Femur (tissue), 1 donor: ENCODE data around the gene IMPG2.
A peak's percentile ranks its signal among the peaks of the same experiment; 100 is the strongest.

Source experiments
- DNase-seq: peaks from one replicate; pipeline ENCODE4 v3.0.0-alpha.2; 2017

The IMPG2 gene

GRCh38 chr3:101273156-101273555, 47.2 kb downstream of the IMPG2 start:
- DNase-seq: no peak

- DNase-seq: no peak
Measured at GRCh38 chr3:101271728-101272127, 48.6 kb downstream of the IMPG2 start.

GRCh38 chr3:101270149-101270548, 50.2 kb downstream of the IMPG2 start:
- DNase-seq: no peak

- DNase-seq: no peak
Measured at GRCh38 chr3:101268971-101269671, 51.3 kb downstream of the IMPG2 start.

- DNase-seq: peak; percentile 43
Measured at GRCh38 chr3:101268141-101268540, 52.2 kb downstream of the IMPG2 start.

- DNase-seq: no peak
Measured at GRCh38 chr3:101266566-101266965, 53.8 kb downstream of the IMPG2 start.

GRCh38 chr3:101266071-101266470, 54.3 kb downstream of the IMPG2 start:
- no peak for DNase-seq

- DNase-seq: no peak
Measured at GRCh38 chr3:101262393-101263240, 57.8 kb downstream of the IMPG2 start.

GRCh38 chr3:101261506-101261905, 58.9 kb downstream of the IMPG2 start:
- no peak for DNase-seq

- no peak for DNase-seq
Measured at GRCh38 chr3:101259485-101260341, 60.7 kb downstream of the IMPG2 start.

- DNase-seq: no peak
Measured at GRCh38 chr3:101256511-101256910, 63.9 kb downstream of the IMPG2 start.

- no peak for DNase-seq
Measured at GRCh38 chr3:101255441-101255840, 64.9 kb downstream of the IMPG2 start.

- DNase-seq: no peak
Measured at GRCh38 chr3:101253396-101253795, 67.0 kb downstream of the IMPG2 start.

- no peak for DNase-seq
Measured at GRCh38 chr3:101252945-101253344, 67.4 kb downstream of the IMPG2 start.

GRCh38 chr3:101252307-101252706, 68.1 kb downstream of the IMPG2 start:
- no peak for DNase-seq

GRCh38 chr3:101251441-101251840, 68.9 kb downstream of the IMPG2 start:
- DNase-seq: no peak

GRCh38 chr3:101249522-101249921, 70.9 kb downstream of the IMPG2 start:
- DNase-seq: no peak

GRCh38 chr3:101248736-101249135, 71.6 kb downstream of the IMPG2 start:
- DNase-seq: no peak

GRCh38 chr3:101244212-101244575, 76.2 kb downstream of the IMPG2 start:
- no peak for DNase-seq

- DNase-seq: no peak
Measured at GRCh38 chr3:101243285-101244211, 76.8 kb downstream of the IMPG2 start.

- no peak for DNase-seq
Measured at GRCh38 chr3:101240719-101241399, 79.5 kb downstream of the IMPG2 start.

GRCh38 chr3:101235048-101235447, 85.3 kb downstream of the IMPG2 start:
- no peak for DNase-seq
